Bone marrow (tissue), 2 donors: ENCODE measurements around the gene SEC23B.

Experiments used
- DNase-seq, 2 donors: peaks; one replicate each; lab custom pipeline; 2025; lab: John Stamatoyannopoulos, UW

Gene SEC23B

GRCh38 chr20:18588574-18588933 lies 80.8 kb downstream of the SEC23B start:
- DNase-seq: no peak

GRCh38 chr20:18589941-18590674 lies 82.4 kb downstream of the SEC23B start:
- DNase-seq: no peak

- no peak for DNase-seq
Observed at GRCh38 chr20:18596270-18596669, 88.5 kb downstream of the SEC23B start.

GRCh38 chr20:18609741-18610140 lies 102.0 kb downstream of the SEC23B start:
- no peak for DNase-seq
